ENCODE results near the gene DLX6. TPM values are rescaled to one million over a fixed set of nuclear protein-coding genes. Genes with fewer than 3 reads are reported as not detected.
A peak's percentile ranks its signal among the peaks of the same experiment; 100 is the strongest.

The DLX6 gene
- total RNA-seq = not detected

GRCh38 chr7:97005183-97006054 is at the start of gene DLX6:
DLX6 (plus strand) TSS chr7:97005553; CDS start chr7:97005978, 425 bp downstream.
- H3K4me1 Mint-ChIP-seq (ENCODE audit: low read depth) = peaks cover 18% of the 10 kb centered on the region
- peaks cover 0 to 2% of the 10 kb centered on the region in 2 donors for H3K9me3 Mint-ChIP-seq
- H3K27me3 Mint-ChIP-seq (ENCODE audit: low read depth) = peaks cover 71% of the 10 kb centered on the region
- peaks cover 0 to 3% of the 10 kb centered on the region in 2 donors for H3K36me3 Mint-ChIP-seq (ENCODE audit: insufficient read depth in 2 of 2)
- H3K4me3 Mint-ChIP-seq = peak within 1 kb of the TSS; percentile 82 to 85
- H3K27ac Mint-ChIP-seq = no peak within 1 kb of the TSS
- peak; percentile 61 to 70 for ATAC-seq (replicated peaks in 1 of 2)
- DNase-seq = peak; percentile 48 to 50

- Mint-ChIP-seq H3K36me3 (ENCODE audit: insufficient read depth in 2 of 2) (no peaks in the 10 kb centered on the region), H3K9me3 (peaks cover 0 to 3% of the 10 kb centered on the region in 2 donors), H3K4me1 (ENCODE audit: low read depth) (no peaks in the 10 kb centered on the region), H3K27ac (no peak overlapping the region), H3K4me3 (no peak overlapping the region), H3K27me3 (ENCODE audit: low read depth) (peaks cover 26% of the 10 kb centered on the region)
- ATAC-seq (replicated peaks in 1 of 2) (no peak), DNase-seq (no peak)
These were observed 46.2 kb upstream of the DLX6 start for GRCh38 chr7:96959135-96959534.

- Mint-ChIP-seq H3K9me3 (peaks cover 0 to 3% of the 10 kb centered on the region in 2 donors), H3K27ac (no peak overlapping the region), H3K4me1 (ENCODE audit: low read depth) (no peaks in the 10 kb centered on the region), H3K27me3 (ENCODE audit: low read depth) (peaks cover 44% of the 10 kb centered on the region), H3K4me3 (no peak overlapping the region), H3K36me3 (ENCODE audit: insufficient read depth in 2 of 2) (no peaks in the 10 kb centered on the region)
- ATAC-seq (replicated peaks in 1 of 2) (no peak), DNase-seq (no peak)
These were observed 43.0 kb upstream of the DLX6 start for GRCh38 chr7:96962221-96962885.

- Mint-ChIP-seq H3K4me3 (no peak overlapping the region), H3K4me1 (ENCODE audit: low read depth) (no peaks in the 10 kb centered on the region), H3K27ac (no peak overlapping the region), H3K27me3 (ENCODE audit: low read depth) (peaks cover 58% of the 10 kb centered on the region), H3K9me3 (no peaks in the 10 kb centered on the region), H3K36me3 (ENCODE audit: insufficient read depth in 2 of 2) (no peaks in the 10 kb centered on the region)
- DNase-seq (no peak), ATAC-seq (replicated peaks in 1 of 2) (no peak)
These were observed 36.4 kb upstream of the DLX6 start for GRCh38 chr7:96968981-96969380.

- H3K27me3 Mint-ChIP-seq (ENCODE audit: low read depth) = peaks cover 45% of the 10 kb centered on the region
- H3K9me3 Mint-ChIP-seq = no peaks in the 10 kb centered on the region
- no peaks in the 10 kb centered on the region for H3K4me1 Mint-ChIP-seq (ENCODE audit: low read depth)
- DNase-seq (no peak), ATAC-seq (replicated peaks in 1 of 2) (no peak)
- no peak overlapping the region for H3K4me3 Mint-ChIP-seq
- H3K36me3 Mint-ChIP-seq (ENCODE audit: insufficient read depth in 2 of 2) = no peaks in the 10 kb centered on the region
- no peak overlapping the region for H3K27ac Mint-ChIP-seq
These were observed 34.6 kb upstream of the DLX6 start for GRCh38 chr7:96970739-96971138.

GRCh38 chr7:96973986-96974385 is 31.4 kb upstream of the DLX6 start:
- Mint-ChIP-seq H3K9me3 (no peaks in the 10 kb centered on the region), H3K4me1 (ENCODE audit: low read depth) (no peaks in the 10 kb centered on the region), H3K27ac (no peak overlapping the region), H3K36me3 (ENCODE audit: insufficient read depth in 2 of 2) (no peaks in the 10 kb centered on the region), H3K27me3 (ENCODE audit: low read depth) (peaks cover 45% of the 10 kb centered on the region), H3K4me3 (no peak overlapping the region)
- ATAC-seq (replicated peaks in 1 of 2) (no peak), DNase-seq (no peak)

GRCh38 chr7:96976106-96976505 is 29.2 kb upstream of the DLX6 start:
- no peaks in the 10 kb centered on the region for H3K9me3 Mint-ChIP-seq
- no peaks in the 10 kb centered on the region for H3K4me1 Mint-ChIP-seq (ENCODE audit: low read depth)

GRCh38 chr7:96977445-96977844 is 27.9 kb upstream of the DLX6 start:
- DNase-seq (no peak), ATAC-seq (replicated peaks in 1 of 2) (no peak)
- Mint-ChIP-seq H3K36me3 (ENCODE audit: insufficient read depth in 2 of 2) (no peaks in the 10 kb centered on the region), H3K4me3 (no peak overlapping the region), H3K4me1 (ENCODE audit: low read depth) (no peaks in the 10 kb centered on the region), H3K27ac (no peak overlapping the region), H3K9me3 (no peaks in the 10 kb centered on the region), H3K27me3 (ENCODE audit: low read depth) (peaks cover 42% of the 10 kb centered on the region)

More at GRCh38 chr7:96976106-96976505, 29.2 kb upstream of the DLX6 start:
- ATAC-seq (replicated peaks in 1 of 2) = no peak
- no peaks in the 10 kb centered on the region for H3K36me3 Mint-ChIP-seq (ENCODE audit: insufficient read depth in 2 of 2)
- DNase-seq = no peak
- H3K4me3 Mint-ChIP-seq = no peak overlapping the region
- no peak overlapping the region for H3K27ac Mint-ChIP-seq
- H3K27me3 Mint-ChIP-seq (ENCODE audit: low read depth) = peaks cover 34% of the 10 kb centered on the region

GRCh38 chr7:96979551-96980276 is 25.6 kb upstream of the DLX6 start:
- Mint-ChIP-seq H3K27ac (no peak overlapping the region), H3K27me3 (ENCODE audit: low read depth) (peaks cover 44% of the 10 kb centered on the region), H3K4me3 (no peak overlapping the region), H3K9me3 (no peaks in the 10 kb centered on the region), H3K36me3 (ENCODE audit: insufficient read depth in 2 of 2) (no peaks in the 10 kb centered on the region), H3K4me1 (ENCODE audit: low read depth) (no peaks in the 10 kb centered on the region)
- ATAC-seq (replicated peaks in 1 of 2) (no peak), DNase-seq (no peak)

- DNase-seq = no peak
- H3K27me3 Mint-ChIP-seq (ENCODE audit: low read depth) = peaks cover 53% of the 10 kb centered on the region
- H3K9me3 Mint-ChIP-seq = no peaks in the 10 kb centered on the region
These were observed 22.8 kb upstream of the DLX6 start for GRCh38 chr7:96982586-96982985.

GRCh38 chr7:96985992-96986391 is 19.4 kb upstream of the DLX6 start:
- no peaks in the 10 kb centered on the region for H3K9me3 Mint-ChIP-seq
- H3K27ac Mint-ChIP-seq = no peak overlapping the region
- no peak overlapping the region for H3K4me3 Mint-ChIP-seq
- peaks cover 0 to 3% of the 10 kb centered on the region in 2 donors for H3K36me3 Mint-ChIP-seq (ENCODE audit: insufficient read depth in 2 of 2)
- peaks cover 5% of the 10 kb centered on the region for H3K4me1 Mint-ChIP-seq (ENCODE audit: low read depth)
- no peak for ATAC-seq (replicated peaks in 1 of 2)
- no peak for DNase-seq
- H3K27me3 Mint-ChIP-seq (ENCODE audit: low read depth) = peaks cover 83% of the 10 kb centered on the region

More at GRCh38 chr7:96982586-96982985, 22.8 kb upstream of the DLX6 start:
- ATAC-seq (replicated peaks in 1 of 2) = no peak
- Mint-ChIP-seq H3K36me3 (ENCODE audit: insufficient read depth in 2 of 2) (no peaks in the 10 kb centered on the region), H3K4me1 (ENCODE audit: low read depth) (no peaks in the 10 kb centered on the region), H3K4me3 (no peak overlapping the region), H3K27ac (no peak overlapping the region)

GRCh38 chr7:96986901-96987300 is 18.5 kb upstream of the DLX6 start:
- no peak for DNase-seq
- peaks cover 5% of the 10 kb centered on the region for H3K4me1 Mint-ChIP-seq (ENCODE audit: low read depth)
- ATAC-seq (replicated peaks in 1 of 2) = no peak
- peaks cover 0 to 3% of the 10 kb centered on the region in 2 donors for H3K36me3 Mint-ChIP-seq (ENCODE audit: insufficient read depth in 2 of 2)
- H3K27ac Mint-ChIP-seq = no peak overlapping the region
- H3K9me3 Mint-ChIP-seq = no peaks in the 10 kb centered on the region
- no peak overlapping the region for H3K4me3 Mint-ChIP-seq
- peaks cover 85% of the 10 kb centered on the region for H3K27me3 Mint-ChIP-seq (ENCODE audit: low read depth)

- peaks cover 89% of the 10 kb centered on the region for H3K27me3 Mint-ChIP-seq (ENCODE audit: low read depth)
- no peaks in the 10 kb centered on the region for H3K9me3 Mint-ChIP-seq
- H3K36me3 Mint-ChIP-seq (ENCODE audit: insufficient read depth in 2 of 2) = peaks cover 0 to 3% of the 10 kb centered on the region in 2 donors
- no peak for ATAC-seq (replicated peaks in 1 of 2)
- peaks cover 11% of the 10 kb centered on the region for H3K4me1 Mint-ChIP-seq (ENCODE audit: low read depth)
- no peak overlapping the region for H3K27ac Mint-ChIP-seq
- H3K4me3 Mint-ChIP-seq = no peak overlapping the region
- no peak for DNase-seq
These were observed 17.6 kb upstream of the DLX6 start for GRCh38 chr7:96987719-96988118.
